HEK293T (cell line): ENCODE data around the gene HEATR9.

Experiments used
- CTCF ChIA-PET: fragments of 350-600 bp; formaldehyde crosslinking; extraction: SDS; loops from one replicate; lab custom pipeline; 2021; ENCODE audit warnings: antibody characterized with exemption, inconsistent platforms; lab: Yijun Ruan, JAX
- POLR2A ChIA-PET: fragments of 350-600 bp; formaldehyde crosslinking; extraction: SDS; loops from one replicate; lab custom pipeline; 2020; ENCODE audit warnings: antibody characterized with exemption, inconsistent platforms; lab: Yijun Ruan, JAX
- DNase-seq: peaks from one replicate; pipeline ENCODE4 v3.0.0; 2012; ENCODE audit warnings: mixed read lengths; ENCODE audit errors: extremely low spot score
- ARNT ChIP-seq: fragments of 450-650 bp; IDR thresholded peaks from 2 replicates; pipeline ENCODE4 v1.6.1; 2017; ENCODE audit warnings: mild to moderate bottlenecking
- BHLHE40 ChIP-seq: fragments of 450-650 bp; IDR thresholded peaks from 2 replicates; pipeline ENCODE4 v1.6.1; 2016; ENCODE audit warnings: mild to moderate bottlenecking, moderate library complexity, borderline replicate concordance
- CTBP1 ChIP-seq: fragments of 450-650 bp; IDR thresholded peaks from 2 replicates; pipeline ENCODE4 v1.6.1; 2016; ENCODE audit warnings: borderline replicate concordance
- ELF4 ChIP-seq: fragments of 450-650 bp; IDR thresholded peaks from 2 replicates; pipeline ENCODE4 v1.6.1; 2017; ENCODE audit warnings: antibody characterized with exemption
- FOXA1 ChIP-seq: fragments of 450-650 bp; IDR thresholded peaks from 2 replicates; pipeline ENCODE4 v1.6.1; 2016; ENCODE audit warnings: mild to moderate bottlenecking
- FOXK2 ChIP-seq: fragments of 450-650 bp; IDR thresholded peaks from 2 replicates; pipeline ENCODE4 v1.6.1; 2016; ENCODE audit warnings: mild to moderate bottlenecking
- FOXM1 ChIP-seq: fragments of 450-650 bp; IDR thresholded peaks from 2 replicates; pipeline ENCODE4 v1.6.1; 2017; ENCODE audit warnings: mild to moderate bottlenecking, borderline replicate concordance
- HDGF ChIP-seq: fragments of 450-650 bp; IDR thresholded peaks from 2 replicates; pipeline ENCODE4 v1.6.1; 2017; ENCODE audit warnings: antibody characterized with exemption, borderline replicate concordance
- L3MBTL2 ChIP-seq: fragments of 450-650 bp; conservative IDR thresholded peaks from 2 replicates; pipeline ENCODE4 v1.6.1; 2016; ENCODE audit warnings: mild to moderate bottlenecking
- LEF1 ChIP-seq: fragments of 450-650 bp; IDR thresholded peaks from 2 replicates; pipeline ENCODE4 v1.6.1; 2017; ENCODE audit warnings: mild to moderate bottlenecking, borderline replicate concordance
- NFRKB ChIP-seq: fragments of 450-650 bp; IDR thresholded peaks from 2 replicates; pipeline ENCODE4 v1.6.1; 2016; ENCODE audit warnings: mild to moderate bottlenecking, moderate library complexity
- SP1 ChIP-seq: fragments of 450-650 bp; IDR thresholded peaks from 2 replicates; pipeline ENCODE4 v1.6.1; 2017
- SUZ12 ChIP-seq: fragments of 450-650 bp; IDR thresholded peaks from 2 replicates; pipeline ENCODE4 v1.6.1; 2016; ENCODE audit warnings: mild to moderate bottlenecking
- TARDBP ChIP-seq: fragments of 450-650 bp; IDR thresholded peaks from 2 replicates; pipeline ENCODE4 v1.6.1; 2016
- ZNF384 ChIP-seq: fragments of 450-650 bp; IDR thresholded peaks from 2 replicates; pipeline ENCODE4 v1.6.1; 2016
- TF ChIP-seq, protein P1 (sequence below): fragments of 450-650 bp; IDR thresholded peaks from 2 replicates; pipeline ENCODE4 v1.6.1; 2016

Gene HEATR9

DNA sequence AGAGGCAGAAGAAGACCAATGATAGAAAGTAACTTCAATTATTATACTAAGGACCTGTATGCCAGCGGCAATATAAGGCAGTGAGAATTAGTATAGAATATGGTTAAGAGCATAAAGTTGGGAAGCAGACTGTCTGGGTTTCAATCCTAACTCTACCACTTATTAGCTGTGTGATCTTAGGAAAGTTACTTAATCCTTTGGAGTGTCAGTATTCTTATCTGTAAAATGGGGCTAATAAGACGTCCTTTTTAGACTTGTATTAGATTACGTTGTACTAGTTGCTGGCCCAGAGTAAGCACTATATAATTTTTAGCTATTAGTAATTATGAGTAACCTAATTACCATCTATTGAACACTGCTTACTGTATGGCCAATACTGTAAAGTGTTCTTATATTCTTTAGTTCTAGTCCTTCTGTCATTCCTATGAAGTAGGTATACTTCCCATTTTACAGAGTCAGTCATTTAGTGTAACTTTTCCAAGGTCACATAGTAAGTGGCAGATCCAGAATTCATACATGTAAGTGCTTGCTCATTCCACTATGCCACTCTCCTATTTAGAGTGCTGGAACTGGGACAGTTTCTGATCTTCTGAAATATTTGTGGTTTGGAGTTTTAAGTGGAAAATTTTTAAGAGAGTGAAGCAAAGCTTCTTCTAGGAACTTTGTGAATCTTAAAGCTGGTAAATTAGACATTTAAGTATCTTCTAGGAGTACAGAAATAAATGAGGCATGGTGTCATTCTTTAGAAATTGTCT lies 22.5 kb downstream of the HEATR9 start:
- no peak for DNase-seq
- TF ChIP-seq L3MBTL2 (no peak), BHLHE40 (no peak), ZNF384 (no peak), FOXK2 (no peak), FOXA1 (no peak), CTBP1 (no peak), TARDBP (no peak)
- ChIA-PET POLR2A (no interaction called here), CTCF (interaction anchor here (1.1 to 1.3 kb wide), 2 partner anchors 9 to 17 kb away, joined by 3 to 6 read pairs; no protein-coding TSS in a partner anchor)

DNA sequence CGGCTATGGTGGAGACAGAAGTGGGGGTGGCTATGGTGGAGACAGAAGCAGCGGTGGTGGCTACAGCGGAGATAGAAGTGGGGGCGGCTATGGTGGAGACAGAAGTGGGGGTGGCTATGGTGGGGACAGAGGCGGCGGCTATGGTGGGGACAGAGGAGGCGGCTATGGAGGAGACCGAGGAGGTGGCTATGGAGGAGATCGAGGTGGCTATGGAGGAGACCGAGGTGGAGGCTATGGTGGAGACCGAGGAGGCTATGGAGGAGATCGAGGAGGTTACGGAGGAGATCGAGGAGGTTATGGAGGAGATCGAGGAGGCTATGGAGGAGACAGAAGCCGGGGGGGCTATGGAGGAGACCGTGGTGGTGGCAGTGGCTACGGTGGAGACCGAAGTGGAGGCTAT lies 24.1 kb downstream of the HEATR9 start:
- no peak for DNase-seq
- ChIA-PET CTCF (no interaction called here), POLR2A (no interaction called here)
- TF ChIP-seq CTBP1 (no peak), FOXK2 (no peak), SP1 (no peak), HDGF (no peak), LEF1 (no peak), ELF4 (no peak), SUZ12 (no peak), TARDBP (no peak), ARNT (no peak), BHLHE40 (no peak), FOXA1 (no peak), FOXM1 (no peak), ZNF384 (no peak)
- TF ChIP-seq, protein P1, sequence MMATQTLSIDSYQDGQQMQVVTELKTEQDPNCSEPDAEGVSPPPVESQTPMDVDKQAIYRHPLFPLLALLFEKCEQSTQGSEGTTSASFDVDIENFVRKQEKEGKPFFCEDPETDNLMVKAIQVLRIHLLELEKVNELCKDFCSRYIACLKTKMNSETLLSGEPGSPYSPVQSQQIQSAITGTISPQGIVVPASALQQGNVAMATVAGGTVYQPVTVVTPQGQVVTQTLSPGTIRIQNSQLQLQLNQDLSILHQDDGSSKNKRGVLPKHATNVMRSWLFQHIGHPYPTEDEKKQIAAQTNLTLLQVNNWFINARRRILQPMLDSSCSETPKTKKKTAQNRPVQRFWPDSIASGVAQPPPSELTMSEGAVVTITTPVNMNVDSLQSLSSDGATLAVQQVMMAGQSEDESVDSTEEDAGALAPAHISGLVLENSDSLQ: no peak

DNA sequence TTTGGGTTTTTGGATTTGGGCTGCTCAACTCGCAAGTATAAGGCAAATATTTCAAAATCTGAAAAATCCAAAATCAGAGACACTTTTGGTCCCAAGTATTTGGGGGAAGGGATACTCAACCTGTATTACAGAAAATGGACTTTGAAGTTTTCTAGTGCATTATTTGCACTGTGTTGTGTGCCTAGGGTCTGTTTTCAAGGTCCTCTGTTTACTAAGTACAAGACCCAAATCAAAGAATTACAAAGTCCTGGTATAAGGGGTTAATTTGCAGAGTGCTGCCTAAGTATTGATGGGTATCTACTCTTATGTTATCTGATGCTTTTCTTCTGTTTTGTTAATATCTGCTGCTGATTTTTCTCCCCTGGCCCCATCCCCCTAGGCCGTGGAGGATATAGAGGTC lies 25.0 kb downstream of the HEATR9 start:
- no peak for DNase-seq
- TF ChIP-seq FOXK2: no peak
- no peak for TF ChIP-seq HDGF
- TF ChIP-seq L3MBTL2: no peak
- no peak for TF ChIP-seq BHLHE40
- no peak for TF ChIP-seq LEF1
- TF ChIP-seq, protein P1: no peak
- no peak for TF ChIP-seq SUZ12
- no peak for TF ChIP-seq TARDBP
- no peak for TF ChIP-seq SP1
- TF ChIP-seq CTBP1: no peak
- no peak for TF ChIP-seq FOXA1
- no peak for TF ChIP-seq ZNF384
- TF ChIP-seq ARNT: no peak
- TF ChIP-seq ELF4: no peak
- no peak for TF ChIP-seq FOXM1
- TF ChIP-seq NFRKB: no peak
- POLR2A ChIA-PET: no interaction called here
- CTCF ChIA-PET: no interaction called here

DNA sequence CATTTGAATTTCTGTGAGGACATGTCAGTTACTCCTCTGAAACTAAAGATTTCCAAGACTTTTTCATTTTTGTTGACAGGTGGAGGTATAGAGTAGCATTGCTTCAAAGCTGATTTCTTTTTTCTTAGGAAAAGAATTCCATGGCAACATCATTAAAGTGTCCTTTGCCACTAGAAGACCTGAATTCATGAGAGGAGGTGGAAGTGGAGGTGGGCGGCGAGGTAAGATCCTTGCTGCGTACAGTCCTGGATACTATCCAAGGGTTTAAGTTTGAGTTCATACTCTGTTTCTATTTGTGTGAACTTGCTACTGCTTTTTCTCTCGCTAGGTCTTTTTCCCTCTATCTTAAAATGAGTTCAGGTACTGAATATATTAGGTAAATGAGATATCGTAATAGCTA lies 26.5 kb downstream of the HEATR9 start:
- POLR2A ChIA-PET: no interaction called here
- no peak for DNase-seq

DNA sequence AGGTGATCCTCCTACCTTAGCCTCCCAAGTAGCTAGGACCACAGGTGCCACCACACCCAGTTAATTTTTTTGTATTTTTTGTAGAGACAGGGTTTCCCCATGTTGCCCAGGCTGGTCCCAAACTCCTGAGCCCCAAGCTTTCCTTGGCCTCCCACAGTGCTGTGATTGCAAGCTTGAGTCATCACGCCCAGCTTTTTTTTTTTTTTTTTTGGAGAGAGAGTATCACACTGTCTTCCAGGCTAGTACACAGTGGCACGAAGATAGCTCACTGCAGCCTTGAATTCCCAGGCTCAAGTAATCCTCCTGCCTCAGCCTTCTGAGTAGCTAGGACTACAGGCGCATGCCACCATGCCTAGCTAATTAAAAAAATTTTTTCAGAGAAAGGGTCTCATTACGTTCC lies 27.2 kb downstream of the HEATR9 start:
- no peak for DNase-seq

More for the DNA sequence above, 26.5 kb downstream of the HEATR9 start:
- TF ChIP-seq FOXM1 (no peak), FOXA1 (no peak), LEF1 (no peak)
- CTCF ChIA-PET: no interaction called here

DNA sequence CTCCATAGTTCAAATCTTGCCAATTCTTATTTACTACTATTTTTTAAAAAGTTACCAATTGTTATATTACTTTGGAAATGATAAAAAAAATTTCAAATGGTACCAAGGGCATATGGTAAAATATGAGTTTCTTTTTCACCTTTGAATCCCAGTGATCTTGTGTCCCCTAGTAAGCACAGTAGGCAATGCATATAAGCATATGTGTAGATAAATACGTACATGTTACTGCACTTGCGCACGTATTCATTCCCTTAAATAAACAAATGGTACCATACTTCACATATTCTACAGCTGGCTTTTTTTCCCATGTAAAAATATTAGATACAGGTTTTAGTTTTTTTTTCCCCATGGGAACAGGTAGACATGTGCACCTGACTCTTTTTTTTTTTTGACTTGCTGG lies 27.6 kb downstream of the HEATR9 start:
- TF ChIP-seq SUZ12: no peak
- ChIA-PET CTCF (no interaction called here), POLR2A (interaction anchor here (0.7 kb wide), 1 partner anchor 1537 kb away, joined by 4 read pairs; no protein-coding TSS in a partner anchor)
- no peak for DNase-seq

More for the DNA sequence above, 27.2 kb downstream of the HEATR9 start:
- no peak for TF ChIP-seq NFRKB
- TF ChIP-seq BHLHE40: no peak
- no peak for TF ChIP-seq ZNF384
- no peak for TF ChIP-seq ARNT
- no peak for TF ChIP-seq SUZ12
- TF ChIP-seq ELF4: no peak
- TF ChIP-seq, protein P1: no peak
- no peak for TF ChIP-seq CTBP1
- TF ChIP-seq L3MBTL2: no peak
- no peak for TF ChIP-seq FOXK2
- TF ChIP-seq HDGF: no peak
- no peak for TF ChIP-seq LEF1
- ChIA-PET POLR2A (no interaction called here), CTCF (no interaction called here)

DNA sequence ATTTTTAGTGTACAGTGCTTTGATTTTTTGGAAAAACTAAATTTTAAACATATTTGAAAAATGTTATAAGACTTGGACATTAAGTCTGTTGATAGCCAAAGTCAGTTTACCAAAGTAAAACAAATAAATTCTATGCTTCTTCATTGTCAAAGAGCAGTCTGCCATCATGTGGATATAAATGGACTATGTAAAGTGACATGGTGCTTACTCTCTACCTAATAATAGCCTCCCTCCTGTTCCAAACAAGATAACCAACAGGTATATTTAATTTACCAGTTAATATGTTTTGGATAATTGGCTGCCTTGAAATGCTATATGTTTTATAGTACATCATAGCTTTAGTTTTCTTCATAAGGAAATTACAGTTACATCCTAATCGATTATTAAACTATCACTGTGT lies 43.5 kb downstream of the HEATR9 start:
- ChIA-PET POLR2A (no interaction called here), CTCF (no interaction called here)
- no peak for DNase-seq
- TF ChIP-seq L3MBTL2 (no peak), NFRKB (no peak), ZNF384 (no peak), BHLHE40 (no peak), CTBP1 (no peak), HDGF (no peak), ARNT (no peak), SP1 (no peak), FOXA1 (no peak), FOXK2 (no peak), ELF4 (no peak), TARDBP (no peak), LEF1 (no peak), SUZ12 (no peak), FOXM1 (no peak)
- TF ChIP-seq, protein P1: no peak
